Activated CD4-positive, alpha-beta memory T cell treated with anti-CD3 and anti-CD28 coated beads, Interleukin-2, amount 10 ng/mL, durations not matched to agents 7 days and 5 days (primary cell): ENCODE data around the gene SPTLC1. TPM values are rescaled to one million over a fixed set of nuclear protein-coding genes. Genes with fewer than 3 reads are reported as not detected.
"Not testable (repeated sequence)": the region's sequence is repeated elsewhere in the genome, so short reads cannot be mapped to it uniquely, and the experiment has no call there.

Experiments used
- CTCF ChIA-PET: fragments of 350-600 bp; sonication (Branson Sonifier 250); formaldehyde crosslinking; loops from one replicate; lab custom pipeline; 2021; ENCODE audit warnings: antibody characterized with exemption, inconsistent platforms; lab: Charles Lee
- POLR2A ChIA-PET: fragments of 350-600 bp; sonication (Branson Sonifier 250); formaldehyde crosslinking; loops from one replicate; lab custom pipeline; 2021; ENCODE audit warnings: antibody characterized with exemption; lab: Charles Lee
- DNase-seq: peaks from one replicate; pipeline ENCODE4 v3.0.0-alpha.2; 2020
- H3K27ac Mint-ChIP-seq: one replicate; pipeline ENCODE4 v1.8.0; 2021; ENCODE audit warnings: mild to moderate bottlenecking, mixed read lengths
- H3K27me3 Mint-ChIP-seq: one replicate; pipeline ENCODE4 v1.8.0; 2021; ENCODE audit warnings: mixed read lengths
- H3K36me3 Mint-ChIP-seq: one replicate; pipeline ENCODE4 v1.8.0; 2021; ENCODE audit warnings: low read depth, mixed read lengths
- H3K4me1 Mint-ChIP-seq: one replicate; pipeline ENCODE4 v1.8.0; 2021; ENCODE audit warnings: mixed read lengths
- H3K4me3 Mint-ChIP-seq: one replicate; pipeline ENCODE4 v1.8.0; 2021; ENCODE audit warnings: mild to moderate bottlenecking, mixed read lengths
- H3K9me3 Mint-ChIP-seq: one replicate; pipeline ENCODE4 v1.8.0; 2021; ENCODE audit warnings: mixed read lengths
- total RNA-seq, 2 experiments: library from RNA; stranded (reverse); gene quantifications; one replicate each; pipeline ENCODE4 v1.2.3, GENCODE V29; 2021

Gene SPTLC1
- total RNA-seq, 2 experiments from 2014 or later = 55.1 to 60.9 TPM

- Mint-ChIP-seq H3K9me3 (no peaks in the 10 kb centered on the region), H3K4me3 (no peak overlapping the region), H3K27ac (no peak overlapping the region), H3K27me3 (peaks cover 16% of the 10 kb centered on the region), H3K36me3 (no peaks in the 10 kb centered on the region), H3K4me1 (no peaks in the 10 kb centered on the region)
- POLR2A ChIA-PET = no interaction called here
- CTCF ChIA-PET = no interaction called here
- DNase-seq = no peak
These were observed 111.7 kb downstream of the SPTLC1 start for GRCh38 chr9:92003308-92004044.

GRCh38 chr9:92001948-92002347, 113.3 kb downstream of the SPTLC1 start:
- CTCF ChIA-PET = interaction anchor here (1.1 kb wide), 1 partner anchor 11 kb away, joined by 3 read pairs; no protein-coding TSS in a partner anchor

GRCh38 chr9:92001244-92001643, 114.0 kb downstream of the SPTLC1 start:
- H3K36me3 Mint-ChIP-seq = no peaks in the 10 kb centered on the region
- DNase-seq = no peak
- H3K4me1 Mint-ChIP-seq = no peaks in the 10 kb centered on the region
- no peak overlapping the region for H3K27ac Mint-ChIP-seq
- ChIA-PET CTCF (interaction anchor here (1.1 kb wide), 1 partner anchor 11 kb away, joined by 3 read pairs; no protein-coding TSS in a partner anchor), POLR2A (no interaction called here)
- H3K4me3 Mint-ChIP-seq = no peak overlapping the region
- H3K9me3 Mint-ChIP-seq = no peaks in the 10 kb centered on the region
- H3K27me3 Mint-ChIP-seq = peaks cover 17% of the 10 kb centered on the region

More at GRCh38 chr9:92001948-92002347, 113.3 kb downstream of the SPTLC1 start:
- H3K27ac Mint-ChIP-seq, H3K4me1 Mint-ChIP-seq, POLR2A ChIA-PET, H3K36me3 Mint-ChIP-seq, DNase-seq, H3K4me3 Mint-ChIP-seq, H3K9me3 Mint-ChIP-seq: not testable (repeated sequence)
- H3K27me3 Mint-ChIP-seq = peaks cover 15% of the 10 kb centered on the region

- H3K27ac Mint-ChIP-seq = no peak overlapping the region
- no peak overlapping the region for H3K4me3 Mint-ChIP-seq
- no peaks in the 10 kb centered on the region for H3K36me3 Mint-ChIP-seq
- peaks cover 36% of the 10 kb centered on the region for H3K27me3 Mint-ChIP-seq
- no peak for DNase-seq
- no peaks in the 10 kb centered on the region for H3K4me1 Mint-ChIP-seq
- POLR2A ChIA-PET = no interaction called here
- no peaks in the 10 kb centered on the region for H3K9me3 Mint-ChIP-seq
- CTCF ChIA-PET = no interaction called here
These were observed 120.1 kb downstream of the SPTLC1 start for GRCh38 chr9:91995000-91995655.

GRCh38 chr9:91994422-91994821, 120.8 kb downstream of the SPTLC1 start:
- H3K36me3 Mint-ChIP-seq = no peaks in the 10 kb centered on the region
- H3K27ac Mint-ChIP-seq = no peak overlapping the region
- ChIA-PET CTCF (no interaction called here), POLR2A (no interaction called here)
- H3K27me3 Mint-ChIP-seq = peaks cover 35% of the 10 kb centered on the region
- H3K9me3 Mint-ChIP-seq = no peaks in the 10 kb centered on the region
- H3K4me1 Mint-ChIP-seq = no peaks in the 10 kb centered on the region
- DNase-seq = no peak
- H3K4me3 Mint-ChIP-seq = no peak overlapping the region

GRCh38 chr9:91992461-91993041, 122.7 kb downstream of the SPTLC1 start:
- Mint-ChIP-seq H3K36me3 (no peaks in the 10 kb centered on the region), H3K4me1 (no peaks in the 10 kb centered on the region), H3K27ac (no peak overlapping the region), H3K4me3 (no peak overlapping the region), H3K9me3 (no peaks in the 10 kb centered on the region), H3K27me3 (peaks cover 29% of the 10 kb centered on the region)
- no peak for DNase-seq
- POLR2A ChIA-PET = no interaction called here
- CTCF ChIA-PET = no interaction called here

DNA sequence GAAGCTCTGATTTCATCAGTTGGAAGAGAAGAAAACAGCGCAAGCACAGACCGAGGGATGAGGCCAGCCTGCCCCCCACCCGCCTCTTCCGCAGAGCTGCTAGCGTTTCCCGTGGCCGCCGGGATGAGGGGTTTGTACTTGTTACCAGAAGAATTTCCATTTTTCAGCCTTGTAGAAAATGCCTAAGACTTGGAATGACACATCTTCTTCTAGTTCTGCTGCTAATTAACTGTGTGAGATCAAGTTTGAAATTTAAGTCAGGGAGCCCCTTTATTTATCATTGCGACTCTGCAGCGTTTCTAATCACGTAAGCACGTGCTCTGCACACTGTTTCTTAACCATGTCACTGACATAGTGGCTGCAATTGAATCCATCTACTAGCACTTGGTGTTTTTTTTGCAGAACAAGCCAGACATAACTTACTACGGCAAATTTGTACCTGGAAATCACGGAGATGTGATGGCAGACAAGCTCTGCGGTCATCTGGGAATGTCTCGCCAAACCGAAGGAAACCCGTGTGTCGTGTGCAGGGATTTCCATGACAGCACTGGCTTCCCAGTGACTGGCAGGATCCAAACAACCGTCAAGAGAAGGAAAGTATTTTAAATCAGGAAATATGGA, 123.4 kb downstream of the SPTLC1 start:
- Mint-ChIP-seq H3K4me3 (no peak overlapping the region), H3K36me3 (no peaks in the 10 kb centered on the region), H3K27ac (no peak overlapping the region), H3K9me3 (no peaks in the 10 kb centered on the region), H3K27me3 (peaks cover 29% of the 10 kb centered on the region), H3K4me1 (no peaks in the 10 kb centered on the region)
- CTCF ChIA-PET = no interaction called here
- POLR2A ChIA-PET = no interaction called here
- DNase-seq = no peak

GRCh38 chr9:91986248-91986647, 129.0 kb downstream of the SPTLC1 start:
- POLR2A ChIA-PET = interaction anchor here (1.2 kb wide), 1 partner anchor 129 kb away, joined by 5 read pairs; the partner anchor contains the start of gene SPTLC1
- CTCF ChIA-PET = interaction anchor here (1.0 kb wide), 1 partner anchor 36 kb away, joined by 3 read pairs; no protein-coding TSS in a partner anchor
- Mint-ChIP-seq H3K27me3 (peaks cover 7% of the 10 kb centered on the region), H3K36me3 (no peaks in the 10 kb centered on the region), H3K4me1 (no peaks in the 10 kb centered on the region), H3K9me3 (peaks cover 2% of the 10 kb centered on the region), H3K4me3 (no peak overlapping the region), H3K27ac (no peak overlapping the region)
- DNase-seq = no peak

DNA sequence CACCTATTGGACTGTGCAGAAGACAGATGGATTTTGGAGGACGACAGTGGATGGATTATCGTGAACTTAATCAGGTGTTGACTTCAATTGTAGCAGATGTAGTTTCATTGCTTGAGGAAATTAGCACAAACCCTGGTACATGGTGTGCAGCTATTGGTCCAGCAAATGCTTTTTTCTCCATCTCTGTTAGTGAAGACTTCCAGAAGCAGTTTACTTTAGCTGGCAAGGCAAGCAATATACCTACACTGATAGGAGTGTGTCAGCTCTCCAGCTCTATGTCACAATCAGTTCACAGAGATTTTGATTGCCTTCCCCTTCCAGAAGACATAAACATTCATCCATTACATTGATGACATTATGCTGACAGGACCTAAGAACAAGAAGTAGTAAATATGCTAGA, 129.5 kb downstream of the SPTLC1 start:
- DNase-seq = no peak
- Mint-ChIP-seq H3K36me3 (no peaks in the 10 kb centered on the region), H3K4me3 (no peak overlapping the region), H3K9me3 (peaks cover 2% of the 10 kb centered on the region), H3K27me3 (peaks cover 6% of the 10 kb centered on the region), H3K4me1 (no peaks in the 10 kb centered on the region), H3K27ac (no peak overlapping the region)
- POLR2A ChIA-PET = interaction anchor here (1.2 kb wide), 1 partner anchor 129 kb away, joined by 5 read pairs; the partner anchor contains the start of gene SPTLC1
- CTCF ChIA-PET = interaction anchor here (1.0 kb wide), 1 partner anchor 35 kb away, joined by 3 read pairs; no protein-coding TSS in a partner anchor

Other genes with a start within 250 kb of the SPTLC1 start
- 1 to 10 TPM; 2.1 TPM for gene ROR2, start 165.2 kb downstream of the SPTLC1 start, total RNA-seq
- 100 to 1,000 TPM; 145 to 152 TPM for gene IARS1, start 178.3 kb upstream of the SPTLC1 start, total RNA-seq
- 10 to 100 TPM; 48.0 to 48.9 TPM for gene NOL8, start 209.9 kb upstream of the SPTLC1 start, total RNA-seq
- 10 to 100 TPM; 18.8 to 22.0 TPM for gene CENPP, start 210.5 kb upstream of the SPTLC1 start, total RNA-seq